Right renal pelvis (tissue), 4 donors: ENCODE results near the gene CLCN1. TPM values are rescaled to one million over a fixed set of nuclear protein-coding genes. Genes with fewer than 3 reads are reported as not detected.

Experiments used
- DNase-seq, 4 donors: peaks; one replicate each; pipeline ENCODE4 v3.0.0-alpha.2; 2013; ENCODE audit warnings: low read depth in 4 of 4, low spot score in 3 of 4, missing footprints in 1 of 4
- polyA plus RNA-seq, 4 donors: library from polyadenylated mRNA; unstranded; fragments of 120-200 nt; gene quantifications; one replicate each; pipeline ENCODE4 v1.2.1, GENCODE V29; 2013; ENCODE audit not compliant: insufficient read length in 4 of 4

CLCN1 gene
- polyA plus RNA-seq, 4 donors: 0.11 to 0.21 (median 0.17) TPM

DNA sequence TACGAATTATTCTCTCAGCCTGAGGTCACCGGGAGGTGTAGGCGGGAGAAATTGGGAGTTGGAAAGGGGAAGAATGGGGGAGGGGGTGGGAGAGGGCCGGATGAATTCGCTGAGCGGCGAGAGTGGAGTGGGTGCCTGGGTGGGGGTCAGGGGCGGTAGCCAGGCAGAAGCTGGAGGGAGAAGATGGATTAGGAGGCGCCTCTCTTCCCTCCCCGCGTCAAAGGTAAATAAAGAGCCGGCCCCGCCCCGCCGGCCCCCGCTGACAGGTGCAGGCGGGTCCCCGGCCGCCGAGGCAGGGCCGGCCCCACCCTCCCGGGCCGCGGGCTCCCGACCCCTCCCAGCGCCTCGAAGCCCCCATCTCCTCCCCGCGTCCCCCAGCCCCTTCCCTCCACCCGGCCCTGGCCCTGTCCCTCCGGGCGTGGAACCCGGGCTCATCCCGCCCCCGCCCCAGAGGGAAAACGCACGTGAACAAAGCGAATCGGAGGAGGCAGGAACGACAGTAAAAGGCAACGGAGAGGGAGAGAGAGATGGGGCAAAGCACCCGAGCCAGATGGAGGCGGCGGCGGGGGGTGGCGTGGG lies 45.7 kb downstream of the CLCN1 start:
- DNase-seq: no peak

- DNase-seq: no peak
Observed at GRCh38 chr7:143362131-143363015, 46.5 kb downstream of the CLCN1 start, which contains the start of gene FAM131B. FAM131B (minus strand) TSS chr7:143362713; CDS start chr7:143362603, 110 bp downstream.

DNA sequence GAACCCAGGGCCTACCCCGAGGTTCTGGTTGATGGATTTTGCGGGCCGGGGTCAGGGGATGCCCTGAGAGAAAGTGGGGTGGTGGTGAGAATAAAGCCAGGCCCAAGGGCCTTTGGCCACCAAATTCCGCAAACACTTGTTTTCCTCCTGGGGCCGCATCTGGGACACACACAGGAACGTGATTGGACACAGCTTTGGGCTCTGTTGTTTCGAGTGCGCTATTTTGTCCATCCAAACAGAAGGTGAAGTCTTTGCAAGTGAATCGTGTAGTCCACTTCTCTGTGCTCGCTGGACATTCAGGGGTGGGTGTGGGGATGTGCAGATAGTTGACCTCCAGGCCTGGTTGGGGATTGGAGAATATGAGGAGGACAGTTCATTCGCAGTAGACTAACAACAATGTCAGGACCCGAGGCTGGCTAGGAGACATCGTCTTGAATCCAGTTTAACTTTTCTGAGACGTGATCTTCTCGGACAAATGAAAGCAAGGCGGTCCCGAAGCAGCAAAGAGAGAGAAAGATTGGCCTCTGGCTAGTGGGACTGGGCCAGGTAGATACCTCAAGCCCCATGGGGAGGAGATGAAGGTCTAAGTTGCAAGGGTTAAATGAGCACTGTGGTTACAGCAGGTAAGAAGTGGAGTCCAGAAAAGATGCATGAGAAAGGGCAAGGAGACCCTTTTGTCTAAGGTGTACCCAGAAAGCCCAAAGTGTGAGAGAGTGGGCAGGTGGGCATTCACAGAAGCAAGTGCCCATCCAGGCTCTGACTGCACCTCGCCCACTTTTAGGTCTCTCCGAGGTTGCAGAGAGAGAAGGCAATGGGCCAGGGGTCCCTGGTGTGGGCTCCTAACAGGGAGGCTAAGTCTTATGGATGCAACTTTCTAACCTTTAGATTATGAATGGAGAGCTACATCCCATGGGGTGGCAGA lies 47.4 kb downstream of the CLCN1 start:
- no peak for DNase-seq

DNA sequence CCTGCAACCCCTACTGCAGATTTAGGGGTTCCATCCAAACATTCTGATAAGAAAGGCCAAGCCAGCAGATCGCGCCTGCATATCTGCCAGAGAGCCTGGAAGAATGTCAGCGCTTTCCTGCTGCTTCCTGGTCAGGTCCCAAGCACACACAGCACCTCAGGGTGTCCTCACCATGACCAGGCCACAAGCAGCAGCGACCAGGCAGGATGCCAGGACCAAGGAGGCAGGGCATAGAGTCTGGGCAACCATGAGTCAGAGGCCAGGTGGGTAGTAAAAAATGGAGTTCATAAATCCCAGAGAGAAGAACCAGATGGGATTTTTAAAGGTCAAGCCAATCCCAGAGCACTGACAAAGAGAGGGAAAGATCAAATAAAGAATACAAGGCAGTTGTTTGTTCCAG lies 52.1 kb downstream of the CLCN1 start:
- no peak for DNase-seq

GRCh38 chr7:143368387-143368786 lies 52.5 kb downstream of the CLCN1 start:
- no peak for DNase-seq

DNA sequence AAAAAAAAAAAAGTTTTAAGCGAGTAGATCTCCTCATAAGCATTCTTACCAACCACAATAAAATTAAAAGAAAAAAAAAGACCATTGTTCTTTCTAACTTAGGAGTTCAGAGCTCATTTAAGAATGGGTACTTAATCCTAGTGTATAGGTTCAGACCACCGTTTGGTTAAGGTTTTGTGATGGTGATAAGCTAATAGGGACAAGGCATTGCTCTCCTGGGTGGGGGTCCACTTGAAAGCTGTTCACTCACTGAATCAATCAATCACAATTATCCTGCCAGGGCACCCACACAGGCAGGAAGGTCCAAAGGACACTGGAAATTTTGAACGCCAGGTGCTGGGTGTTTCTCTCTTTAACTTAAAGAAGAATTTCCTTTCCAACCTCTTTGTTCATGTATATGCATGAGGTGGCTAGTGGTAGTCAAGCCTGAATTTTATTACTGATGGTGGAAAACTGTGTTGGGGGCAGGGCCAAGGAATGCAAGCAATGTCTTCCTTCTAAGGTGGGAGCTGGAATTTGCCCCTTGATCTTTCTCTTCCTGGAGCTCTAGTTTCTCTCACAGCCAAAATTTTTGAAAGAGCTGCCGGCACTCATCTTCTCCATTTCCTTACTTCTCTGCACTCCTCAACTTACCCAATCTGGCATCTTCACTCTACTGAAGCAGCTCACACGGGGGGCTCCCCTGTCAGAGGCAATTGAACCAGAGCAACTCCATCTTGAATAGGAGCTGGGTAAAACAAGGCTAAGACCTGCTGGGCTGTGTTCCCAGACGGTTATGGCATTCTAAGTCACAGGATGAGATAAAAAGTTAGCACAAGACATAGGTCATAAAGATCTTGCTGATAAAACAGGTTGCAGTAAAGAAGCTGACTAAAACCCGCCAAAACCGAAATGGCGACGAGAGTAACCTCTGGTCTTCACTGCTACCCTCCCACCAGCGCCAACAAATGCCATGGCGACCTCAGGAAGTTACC lies 54.1 kb downstream of the CLCN1 start:
- no peak for DNase-seq

DNA sequence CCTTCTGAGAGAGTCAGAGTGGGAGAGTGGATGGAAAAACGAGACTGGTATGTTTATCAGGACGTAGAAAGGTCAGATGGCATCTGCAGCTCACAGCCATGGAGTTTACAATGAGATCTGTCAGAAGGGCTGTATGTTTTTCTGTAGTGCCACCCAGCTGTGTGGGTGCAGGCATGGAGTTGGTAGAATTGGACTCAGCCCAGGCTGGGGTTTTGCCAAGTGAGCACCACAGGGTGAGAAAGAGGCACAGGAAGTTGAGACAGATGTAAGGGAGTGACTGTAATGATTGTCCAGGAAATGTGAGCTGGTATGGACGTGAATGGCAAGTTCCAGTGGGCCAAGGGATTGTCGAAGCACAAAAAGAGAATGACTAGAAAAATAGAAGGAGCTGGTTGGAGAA lies 56.2 kb downstream of the CLCN1 start:
- no peak for DNase-seq

GRCh38 chr7:143373255-143373794 lies 57.4 kb downstream of the CLCN1 start:
- no peak for DNase-seq

GRCh38 chr7:143374561-143374960 lies 58.6 kb downstream of the CLCN1 start:
- no peak for DNase-seq

- DNase-seq: no peak
Observed at GRCh38 chr7:143375298-143376034, 59.6 kb downstream of the CLCN1 start.

DNA sequence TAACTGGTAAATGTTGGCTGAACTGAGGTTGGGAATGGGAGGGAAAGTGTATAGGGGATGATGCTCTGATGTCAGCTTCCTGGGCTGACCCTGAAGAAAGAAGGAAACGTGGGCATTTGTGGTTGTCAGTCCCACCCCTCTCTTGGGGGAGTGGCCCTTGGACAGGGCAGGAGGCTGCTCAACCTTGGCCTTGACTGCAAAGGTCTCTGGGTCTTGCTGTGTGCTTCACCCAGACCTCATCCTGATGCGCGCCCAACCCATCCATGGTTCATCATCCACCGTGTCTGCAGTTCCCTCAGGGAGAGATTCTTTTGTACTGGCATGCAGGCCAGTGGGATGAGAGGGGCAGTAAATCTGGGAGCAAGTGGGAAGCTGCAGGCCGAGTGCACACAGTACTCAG lies 60.5 kb downstream of the CLCN1 start:
- no peak for DNase-seq

DNA sequence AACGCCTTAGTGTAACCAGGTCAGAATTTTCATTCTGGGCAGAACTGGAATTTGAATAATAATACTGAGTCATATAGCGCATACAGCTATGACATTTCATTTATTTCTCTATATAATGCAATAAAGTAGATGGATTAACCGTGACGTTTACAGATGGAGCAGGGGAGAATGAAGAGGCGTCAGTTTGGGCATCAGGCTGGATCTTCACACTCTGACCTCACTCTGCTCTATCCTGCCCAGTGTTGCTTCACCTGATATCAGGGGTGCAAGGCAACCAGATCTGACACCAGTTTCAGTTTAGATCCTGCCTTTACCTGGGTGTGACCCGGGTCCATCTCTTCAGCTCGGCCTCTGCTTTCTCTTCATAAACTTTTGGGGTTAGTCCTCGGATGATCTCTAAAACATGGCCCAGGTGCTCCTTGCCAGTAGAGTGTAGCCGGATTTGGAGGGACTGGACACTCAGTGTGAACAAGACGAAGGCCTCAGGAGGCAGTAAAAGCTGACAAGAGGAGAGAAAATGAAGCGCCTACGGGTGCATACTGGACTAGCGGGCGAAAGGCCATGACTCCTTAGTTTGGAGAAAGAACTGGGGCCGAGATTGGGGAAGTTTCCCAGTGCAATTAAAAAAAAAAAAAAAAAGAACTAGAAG lies 63.8 kb downstream of the CLCN1 start:
- no peak for DNase-seq

- peak; percentile 83 to 93 (median 88) for DNase-seq
Observed at GRCh38 chr7:143380260-143380645, 64.3 kb downstream of the CLCN1 start.

GRCh38 chr7:143380646-143381426 lies 64.9 kb downstream of the CLCN1 start, which contains the start of gene ZYX:
ZYX (plus strand) TSS chr7:143381345; CDS start chr7:143381572, 227 bp downstream.
- peak; percentile 80 to 82 (median 82) for DNase-seq

GRCh38 chr7:143381427-143382125 lies 65.7 kb downstream of the CLCN1 start:
- DNase-seq: peak in 3 of 4 donors; percentile 47 to 65 (median 65)

- no peak for DNase-seq
Observed at GRCh38 chr7:143382126-143382790, 66.3 kb downstream of the CLCN1 start.
